ENCODE measurements around the gene COPS9.

The COPS9 gene

GRCh38 chr2:240151477-240152031, 15.4 kb upstream of the COPS9 start:
- in situ Hi-C loops (cut with HindIII; ENCODE audit: low sequenced_read_pairs): no loop called here

- in situ Hi-C loops (cut with HindIII; ENCODE audit: low sequenced_read_pairs): no loop called here
Measured at GRCh38 chr2:240149943-240150784, 14.1 kb upstream of the COPS9 start.

GRCh38 chr2:240147911-240148587, 11.9 kb upstream of the COPS9 start:
- in situ Hi-C loops (cut with HindIII; ENCODE audit: low sequenced_read_pairs): no loop called here

GRCh38 chr2:240147382-240147781, 11.3 kb upstream of the COPS9 start:
- in situ Hi-C loops (cut with HindIII; ENCODE audit: low sequenced_read_pairs): no loop called here

GRCh38 chr2:240146627-240147278, 10.6 kb upstream of the COPS9 start:
- in situ Hi-C loops (cut with HindIII; ENCODE audit: low sequenced_read_pairs): no loop called here

- in situ Hi-C loops (cut with HindIII; ENCODE audit: low sequenced_read_pairs): no loop called here
Measured at GRCh38 chr2:240146141-240146561, 10.0 kb upstream of the COPS9 start.

GRCh38 chr2:240145461-240145860, 9.4 kb upstream of the COPS9 start:
- in situ Hi-C loops (cut with HindIII; ENCODE audit: low sequenced_read_pairs): no loop called here

GRCh38 chr2:240144649-240145261, 8.7 kb upstream of the COPS9 start:
- in situ Hi-C loops (cut with HindIII; ENCODE audit: low sequenced_read_pairs): no loop called here

GRCh38 chr2:240143801-240144648, 7.9 kb upstream of the COPS9 start:
- in situ Hi-C loops (cut with HindIII; ENCODE audit: low sequenced_read_pairs): no loop called here

GRCh38 chr2:240143276-240143675, 7.2 kb upstream of the COPS9 start:
- in situ Hi-C loops (cut with HindIII; ENCODE audit: low sequenced_read_pairs): no loop called here

GRCh38 chr2:240142859-240143258, 6.8 kb upstream of the COPS9 start:
- in situ Hi-C loops (cut with HindIII; ENCODE audit: low sequenced_read_pairs): no loop called here

GRCh38 chr2:240142256-240142775, 6.2 kb upstream of the COPS9 start:
- in situ Hi-C loops (cut with HindIII; ENCODE audit: low sequenced_read_pairs): no loop called here

GRCh38 chr2:240141736-240142135, 5.6 kb upstream of the COPS9 start:
- in situ Hi-C loops (cut with HindIII; ENCODE audit: low sequenced_read_pairs): no loop called here

- in situ Hi-C loops (cut with HindIII; ENCODE audit: low sequenced_read_pairs): no loop called here
Measured at GRCh38 chr2:240140920-240141319, 4.8 kb upstream of the COPS9 start.

GRCh38 chr2:240140511-240140910, 4.4 kb upstream of the COPS9 start, which contains the start of gene OTOS:
OTOS (minus strand) TSS chr2:240140658; CDS start chr2:240140326, 332 bp downstream.
- in situ Hi-C loops (cut with HindIII; ENCODE audit: low sequenced_read_pairs): no loop called here

- in situ Hi-C loops (cut with HindIII; ENCODE audit: low sequenced_read_pairs): no loop called here
Measured at GRCh38 chr2:240139666-240140393, 3.7 kb upstream of the COPS9 start.

GRCh38 chr2:240139011-240139441, 2.9 kb upstream of the COPS9 start:
- in situ Hi-C loops (cut with HindIII; ENCODE audit: low sequenced_read_pairs): no loop called here

- in situ Hi-C loops (cut with HindIII; ENCODE audit: low sequenced_read_pairs): no loop called here
Measured at GRCh38 chr2:240138254-240138984, 2.3 kb upstream of the COPS9 start.

Data from DLD1 (cell line).